Endodermal cell (in vitro differentiated cells): ENCODE results near the gene SNX7. TPM values are rescaled to one million over a fixed set of nuclear protein-coding genes. Genes with fewer than 3 reads are reported as not detected.

Experiments used
- DNase-seq: peaks from one replicate; pipeline ENCODE4 v3.0.0-alpha.2; 2017
- H3K27ac ChIP-seq: 2 replicates; pipeline ENCODE4 v1.5.1; 2013; ENCODE audit warnings: mild to moderate bottlenecking, low read depth, low read length, moderate library complexity
- H3K27me3 ChIP-seq: 2 replicates; pipeline ENCODE4 v1.6.1; 2013; ENCODE audit warnings: mild to moderate bottlenecking, low read length, moderate library complexity; ENCODE audit not compliant: insufficient read depth, control insufficient read depth, poor library complexity, severe bottlenecking
- H3K36me3 ChIP-seq: 2 replicates; pipeline ENCODE4 v1.7.0; 2013; ENCODE audit warnings: mild to moderate bottlenecking, low read length, moderate library complexity; ENCODE audit not compliant: control insufficient read depth, insufficient read depth
- H3K4me1 ChIP-seq: one replicate; pipeline ENCODE4 v1.7.0; 2013; ENCODE audit warnings: low read length; ENCODE audit not compliant: control insufficient read depth, insufficient read depth
- H3K4me3 ChIP-seq: 2 replicates; pipeline ENCODE4 v1.5.1; 2013; ENCODE audit warnings: mild to moderate bottlenecking, low read length, moderate library complexity
- H3K9ac ChIP-seq: 2 replicates; pipeline ENCODE4 v1.6.1; 2013; ENCODE audit warnings: mild to moderate bottlenecking, low read length, moderate library complexity; ENCODE audit not compliant: poor library complexity, severe bottlenecking; ENCODE audit errors: extremely low read depth
- H3K9me3 ChIP-seq: 2 replicates; pipeline ENCODE4 v1.6.1; 2013; ENCODE audit warnings: mild to moderate bottlenecking, low read length, moderate library complexity; ENCODE audit not compliant: control insufficient read depth
- H3K27ac Mint-ChIP-seq: 2 replicates; pipeline ENCODE4 v1.8.0; 2020; ENCODE audit warnings: mixed read lengths
- H3K27me3 Mint-ChIP-seq: 2 replicates; pipeline ENCODE4 v1.8.0; 2021; ENCODE audit warnings: mild to moderate bottlenecking, mixed read lengths; ENCODE audit not compliant: insufficient read depth
- H3K36me3 Mint-ChIP-seq: 2 replicates; pipeline ENCODE4 v1.8.0; 2020; ENCODE audit warnings: low read depth, mixed read lengths
- H3K4me1 Mint-ChIP-seq: 2 replicates; pipeline ENCODE4 v1.8.0; 2020; ENCODE audit warnings: mixed read lengths
- H3K4me3 Mint-ChIP-seq: 2 replicates; pipeline ENCODE4 v1.8.0; 2020; ENCODE audit warnings: mild to moderate bottlenecking, moderate library complexity, mixed read lengths
- H3K9me3 Mint-ChIP-seq: 2 replicates; pipeline ENCODE4 v1.8.0; 2020; ENCODE audit warnings: mild to moderate bottlenecking, mixed read lengths
- CTCF ChIP-seq: fragments of 200-600 bp; sonication (generic); conservative IDR thresholded peaks from 2 replicates; pipeline ENCODE4 v1.5.0; 2021; ENCODE audit warnings: antibody characterized with exemption, mild to moderate bottlenecking
- WGBS, 2 experiments: methylation state at CpG; one replicate each; pipeline versions ENCODE4 v1.1.5 to v1.1.7; 2013; ENCODE audit warnings: missing lambda C conversion rate in 2 of 2, mixed read lengths in 1 of 2; ENCODE audit not compliant: insufficient coverage in 1 of 2, insufficient read length in 1 of 2; 5-methylcytosine and 5-hydroxymethylcytosine counted together
- total RNA-seq, 2 donors: library from RNA; stranded (reverse); fragmentation: NEBNext Ultra II Directional in 1 of 2; extraction: Animal tissue kit (Norgen Biotek cat#: 25700) in 1 of 2; gene quantifications; 2 replicates in 1 of 2; 3 replicates in 1 of 2; pipeline ENCODE4 v1.2.1, GENCODE V29; 2021

SNX7 gene
- total RNA-seq, 2 donors from 2014 or later: 37.5 to 41.5 TPM

GRCh38 chr1:98681812-98682211, 20.3 kb downstream of the SNX7 start:
- Histone ChIP-seq H3K27me3 (no peaks in the 10 kb centered on the region), H3K9me3 (no peaks in the 10 kb centered on the region), H3K9ac (no peak overlapping the region), H3K36me3 (peaks cover 13% of the 10 kb centered on the region), H3K4me1 (no peaks in the 10 kb centered on the region), H3K4me3 (no peak overlapping the region), H3K27ac (no peak overlapping the region)
- no peaks in the 10 kb centered on the region for H3K4me1 Mint-ChIP-seq
- DNase-seq: no peak
- H3K27ac Mint-ChIP-seq: no peak overlapping the region
- H3K4me3 Mint-ChIP-seq: no peak overlapping the region
- peaks cover 32% of the 10 kb centered on the region for H3K36me3 Mint-ChIP-seq
- no peak for TF ChIP-seq CTCF
- peaks cover 10% of the 10 kb centered on the region for H3K9me3 Mint-ChIP-seq
- WGBS, 2 experiments: 97% methylated on average over 3 of the region's 3 CpGs; no CpG with 5 or more reads in 1 of the 2 experiments
- H3K27me3 Mint-ChIP-seq: no peaks in the 10 kb centered on the region

- Mint-ChIP-seq H3K4me3 (no peak overlapping the region), H3K27me3 (no peaks in the 10 kb centered on the region)
Observed at GRCh38 chr1:98688110-98688739, 26.7 kb downstream of the SNX7 start.

GRCh38 chr1:98690576-98690975, 29.1 kb downstream of the SNX7 start:
- H3K9me3 ChIP-seq: no peaks in the 10 kb centered on the region
- H3K27ac Mint-ChIP-seq: no peak overlapping the region
- no peaks in the 10 kb centered on the region for H3K9me3 Mint-ChIP-seq
- no peak overlapping the region for H3K9ac ChIP-seq
- no peak overlapping the region for H3K4me3 Mint-ChIP-seq
- H3K4me1 Mint-ChIP-seq: no peaks in the 10 kb centered on the region
- no peaks in the 10 kb centered on the region for H3K4me1 ChIP-seq
- TF ChIP-seq CTCF: no peak
- H3K36me3 ChIP-seq: peaks cover 10% of the 10 kb centered on the region
- no peaks in the 10 kb centered on the region for H3K27me3 ChIP-seq
- no peak overlapping the region for H3K27ac ChIP-seq
- H3K4me3 ChIP-seq: no peak overlapping the region
- DNase-seq: no peak
- H3K27me3 Mint-ChIP-seq: no peaks in the 10 kb centered on the region
- H3K36me3 Mint-ChIP-seq: peaks cover 14% of the 10 kb centered on the region

More at GRCh38 chr1:98688110-98688739, 26.7 kb downstream of the SNX7 start:
- Histone ChIP-seq H3K27ac (no peak overlapping the region), H3K9ac (no peak overlapping the region), H3K36me3 (peaks cover 13% of the 10 kb centered on the region), H3K4me3 (no peak overlapping the region), H3K9me3 (no peaks in the 10 kb centered on the region), H3K27me3 (no peaks in the 10 kb centered on the region), H3K4me1 (no peaks in the 10 kb centered on the region)
- TF ChIP-seq CTCF: no peak
- Mint-ChIP-seq H3K27ac (no peak overlapping the region), H3K36me3 (peaks cover 11% of the 10 kb centered on the region), H3K9me3 (no peaks in the 10 kb centered on the region), H3K4me1 (no peaks in the 10 kb centered on the region)
- DNase-seq: no peak
- 95% methylated on average over 2 of the region's 2 CpGs; no CpG with 5 or more reads in 1 of the 2 experiments for WGBS, 2 experiments
